A549 (cell line): ENCODE measurements around the gene DRC3. TPM values are rescaled to one million over a fixed set of nuclear protein-coding genes. Genes with fewer than 3 reads are reported as not detected.

ENCODE experiments used
- ATAC-seq, 2 experiments: fragments of 200-7000 bp in 1 of 2; fragments of >200 bp in 1 of 2; cut with Nextera tagmentation in 1 of 2; cut with Tn5 transposase in 1 of 2; 3 replicates each; pipeline versions ENCODE4 v1.8.0 to v1.9.1; 2018 to 2020; ENCODE audit warnings: mild to moderate bottlenecking in 1 of 2, moderate library complexity in 1 of 2
- CTCF ChIA-PET: fragments of 300-600 bp; sonication (Branson Sonifier 250); formaldehyde crosslinking; extraction: SDS; loops from one replicate; lab custom pipeline; 2021; ENCODE audit warnings: antibody characterized with exemption, inconsistent platforms; lab: Yijun Ruan, JAX
- POLR2A ChIA-PET: fragments of 350-600 bp; formaldehyde crosslinking; extraction: SDS; loops from one replicate; lab custom pipeline; 2021; ENCODE audit warnings: antibody characterized with exemption, inconsistent platforms; lab: Yijun Ruan, JAX
- DNase-seq, 2 experiments: peaks; one replicate each; pipeline versions ENCODE4 v3.0.0 to v3.0.0-alpha.2; 2011 to 2016; ENCODE audit warnings: low read depth in 1 of 2, low spot score in 1 of 2
- FAIRE-seq: peaks from 2 replicates; lab custom pipeline; 2011; peaks lifted over from hg19 to GRCh38; lab: Jason Lieb, UNC
- H3K27ac ChIP-seq, 2 experiments: fragments of >200 bp; sonication (Bioruptor Twin); formaldehyde crosslinking; 3 replicates each; pipeline ENCODE4 v1.5.1; 2016 to 2017
- H3K4me1 ChIP-seq: fragments of >200 bp; sonication (Bioruptor Twin); formaldehyde crosslinking; 3 replicates; pipeline ENCODE4 v1.6.1; 2016
- H3K4me2 ChIP-seq: fragments of >200 bp; sonication (Bioruptor Twin); formaldehyde crosslinking; 3 replicates; pipeline ENCODE4 v1.6.1; 2016
- H3K4me3 ChIP-seq: fragments of >200 bp; sonication (Bioruptor Twin); formaldehyde crosslinking; 3 replicates; pipeline ENCODE4 v1.5.1; 2016
- H3K9me3 ChIP-seq: fragments of >200 bp; sonication (Bioruptor Twin); formaldehyde crosslinking; 3 replicates; pipeline ENCODE4 v1.6.1; 2016
- BHLHE40 ChIP-seq: IDR thresholded peaks from 2 replicates; pipeline ENCODE4 v1.6.1; 2012; ENCODE audit warnings: low read depth, low read length, inconsistent platforms
- CEBPB ChIP-seq, 2 experiments: fragments of >200 bp in 1 of 2; sonication (Bioruptor Twin) in 1 of 2; formaldehyde crosslinking in 1 of 2; IDR thresholded peaks; 2 replicates each; pipeline ENCODE4 v1.6.1; 2012 to 2016
- CHD2 ChIP-seq: fragments of 150-350 bp; IDR thresholded peaks from 2 replicates; pipeline ENCODE4 v1.6.1; 2014; ENCODE audit warnings: low read length; ENCODE audit not compliant: partially characterized antibody
- CHD4 ChIP-seq: fragments of 200-600 bp; sonication (generic); IDR thresholded peaks from 2 replicates; pipeline ENCODE4 v1.6.1; 2016; ENCODE audit warnings: antibody characterized with exemption, mild to moderate bottlenecking, borderline replicate concordance
- ESRRA ChIP-seq: fragments of 150-350 bp; IDR thresholded peaks from 2 replicates; pipeline ENCODE4 v1.6.1; 2014; ENCODE audit warnings: mild to moderate bottlenecking, low read length, borderline replicate concordance
- FOSB ChIP-seq: fragments of 250-450 bp; sonication (Bioruptor Pico); IDR thresholded peaks from 2 replicates; pipeline ENCODE4 v1.5.0; 2020; ENCODE audit warnings: mild to moderate bottlenecking, moderate library complexity
- HMGXB4 ChIP-seq: fragments of 250-450 bp; sonication (Bioruptor Pico); IDR thresholded peaks from 2 replicates; pipeline ENCODE4 v1.5.0; 2021; ENCODE audit warnings: mild to moderate bottlenecking, moderate library complexity, borderline replicate concordance
- JUN ChIP-seq, 2 experiments: fragments of >200 bp; sonication (Bioruptor Twin); formaldehyde crosslinking; IDR thresholded peaks; 2 replicates in 1 of 2; 3 replicates in 1 of 2; pipeline ENCODE4 v1.6.1; 2016 to 2017
- JUNB ChIP-seq: fragments of >200 bp; sonication (Bioruptor Twin); formaldehyde crosslinking; IDR thresholded peaks from 2 replicates; pipeline ENCODE4 v1.6.1; 2016
- KDM1A ChIP-seq: fragments of 200-600 bp; sonication (generic); IDR thresholded peaks from 2 replicates; pipeline ENCODE4 v1.6.1; 2016; ENCODE audit warnings: low read depth, mild to moderate bottlenecking
- NFE2L2 ChIP-seq: fragments of 150-350 bp; conservative IDR thresholded peaks from 2 replicates; pipeline ENCODE4 v1.6.1; 2014; ENCODE audit warnings: low read length
- NPAS2 ChIP-seq: fragments of 250-450 bp; sonication (Bioruptor Pico); IDR thresholded peaks from 2 replicates; pipeline ENCODE4 v1.8.0; 2022; ENCODE audit warnings: mild to moderate bottlenecking, moderate library complexity, borderline replicate concordance
- PHF8 ChIP-seq: fragments of 200-600 bp; sonication (generic); IDR thresholded peaks from 2 replicates; pipeline ENCODE4 v1.6.1; 2016; ENCODE audit warnings: low read depth, mild to moderate bottlenecking, antibody characterized with exemption, moderate library complexity, borderline replicate concordance
- POLR2AphosphoS2 ChIP-seq: conservative IDR thresholded peaks from 2 replicates; pipeline ENCODE4 v1.6.1; 2012; ENCODE audit warnings: low read length, improper control_type of control experiment, inconsistent platforms
- RCOR1 ChIP-seq: fragments of 150-350 bp; IDR thresholded peaks from 2 replicates; pipeline ENCODE4 v1.6.1; 2014; ENCODE audit warnings: antibody characterized with exemption, low read length, low read depth
- SREBF2 ChIP-seq: fragments of 450-650 bp; IDR thresholded peaks from 2 replicates; pipeline ENCODE4 v1.6.1; 2014; ENCODE audit warnings: mild to moderate bottlenecking, moderate library complexity
- ZC3H11A ChIP-seq: fragments of 450-650 bp; IDR thresholded peaks from 2 replicates; pipeline ENCODE4 v1.6.1; 2014; ENCODE audit warnings: antibody characterized with exemption, mild to moderate bottlenecking
- ZFP36 ChIP-seq: fragments of 450-650 bp; IDR thresholded peaks from 2 replicates; pipeline ENCODE4 v1.6.1; 2014; ENCODE audit warnings: borderline replicate concordance; ENCODE audit not compliant: partially characterized antibody
- WGBS: methylation state at CpG from one replicate; pipeline ENCODE4 v1.1.6; 2017; ENCODE audit errors: missing lambda C conversion rate; 5-methylcytosine and 5-hydroxymethylcytosine counted together
- polyA plus RNA-seq, 4 experiments: library from polyadenylated mRNA; depleted of rRNA in 3 of 4; stranded (reverse); fragments of >200 nt; fragmentation: RNase III in 1 of 4; extraction: RNeasy Plus Mini Kit Qiagen cat#74134 plus additional on column Dnase treatment in 1 of 4; gene quantifications; 2 replicates in 3 of 4; 3 replicates in 1 of 4; pipeline ENCODE4 v1.2.3, GENCODE V29; 2011 to 2017
- TF ChIP-seq, protein P1 (sequence below): fragments of >200 bp; sonication (Bioruptor Twin); formaldehyde crosslinking; IDR thresholded peaks from 2 replicates; pipeline ENCODE4 v1.6.1; 2016
- TF ChIP-seq, protein P2 (sequence below): IDR thresholded peaks from 2 replicates; pipeline ENCODE4 v1.6.1; 2012; ENCODE audit warnings: low read depth, borderline replicate concordance
- TF ChIP-seq, protein P3 (sequence below): IDR thresholded peaks from 2 replicates; pipeline ENCODE4 v1.6.1; 2012
- TF ChIP-seq, protein P4 (sequence below): fragments of >200 bp; sonication (Bioruptor Twin); formaldehyde crosslinking; IDR thresholded peaks from 3 replicates; pipeline ENCODE4 v1.6.1; 2016

DRC3 gene
- polyA plus RNA-seq, 2 of the 4 experiments (the other 2 are of a cell fraction) = 2.9 to 3.1 TPM

- no peak for FAIRE-seq
- Histone ChIP-seq H3K9me3 (no peaks in the 10 kb centered on the region), H3K4me3 (no peak overlapping the region), H3K27ac (no peak overlapping the region), H3K4me2 (no peak overlapping the region), H3K4me1 (no peaks in the 10 kb centered on the region)
- POLR2A ChIA-PET = no interaction called here
- WGBS = 81% methylated on average over 8 of the region's 8 CpGs
- no peak for ATAC-seq
- CTCF ChIA-PET = interaction anchor here (1.0 to 1.9 kb wide), 3 partner anchors 23 to 118 kb away, joined by 4 to 7 read pairs (median 4); no protein-coding TSS in a partner anchor
- DNase-seq = no peak
- TF ChIP-seq JUN (IDR thresholded peaks at IDR 0.05) = no peak
- no peak for TF ChIP-seq KDM1A
- TF ChIP-seq SREBF2 = no peak
- no peak for TF ChIP-seq HMGXB4 (CRISPR knock-in tag)
- no peak for TF ChIP-seq CHD4
- TF ChIP-seq, protein P1, sequence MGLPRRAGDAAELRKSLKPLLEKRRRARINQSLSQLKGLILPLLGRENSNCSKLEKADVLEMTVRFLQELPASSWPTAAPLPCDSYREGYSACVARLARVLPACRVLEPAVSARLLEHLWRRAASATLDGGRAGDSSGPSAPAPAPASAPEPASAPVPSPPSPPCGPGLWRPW = no peak
- TF ChIP-seq FOSB = no peak
- no peak for TF ChIP-seq NPAS2 (CRISPR knock-in tag)
- TF ChIP-seq BHLHE40 = no peak
- no peak for TF ChIP-seq ZC3H11A
- TF ChIP-seq RCOR1 = no peak
- TF ChIP-seq, protein P2, sequence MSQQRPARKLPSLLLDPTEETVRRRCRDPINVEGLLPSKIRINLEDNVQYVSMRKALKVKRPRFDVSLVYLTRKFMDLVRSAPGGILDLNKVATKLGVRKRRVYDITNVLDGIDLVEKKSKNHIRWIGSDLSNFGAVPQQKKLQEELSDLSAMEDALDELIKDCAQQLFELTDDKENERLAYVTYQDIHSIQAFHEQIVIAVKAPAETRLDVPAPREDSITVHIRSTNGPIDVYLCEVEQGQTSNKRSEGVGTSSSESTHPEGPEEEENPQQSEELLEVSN = no peak
- TF ChIP-seq PHF8 = no peak
- no peak for TF ChIP-seq ZFP36
- no peak for TF ChIP-seq ESRRA
- TF ChIP-seq CHD2 = no peak
- TF ChIP-seq, protein P3, sequence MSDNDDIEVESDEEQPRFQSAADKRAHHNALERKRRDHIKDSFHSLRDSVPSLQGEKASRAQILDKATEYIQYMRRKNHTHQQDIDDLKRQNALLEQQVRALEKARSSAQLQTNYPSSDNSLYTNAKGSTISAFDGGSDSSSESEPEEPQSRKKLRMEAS = no peak
- no peak for TF ChIP-seq POLR2AphosphoS2
- no peak for TF ChIP-seq CEBPB (IDR thresholded peaks at IDR 0.05)
- TF ChIP-seq NFE2L2 = no peak
These were observed 37.2 kb downstream of the DRC3 start for GRCh38 chr17:18009609-18010420.

DNA sequence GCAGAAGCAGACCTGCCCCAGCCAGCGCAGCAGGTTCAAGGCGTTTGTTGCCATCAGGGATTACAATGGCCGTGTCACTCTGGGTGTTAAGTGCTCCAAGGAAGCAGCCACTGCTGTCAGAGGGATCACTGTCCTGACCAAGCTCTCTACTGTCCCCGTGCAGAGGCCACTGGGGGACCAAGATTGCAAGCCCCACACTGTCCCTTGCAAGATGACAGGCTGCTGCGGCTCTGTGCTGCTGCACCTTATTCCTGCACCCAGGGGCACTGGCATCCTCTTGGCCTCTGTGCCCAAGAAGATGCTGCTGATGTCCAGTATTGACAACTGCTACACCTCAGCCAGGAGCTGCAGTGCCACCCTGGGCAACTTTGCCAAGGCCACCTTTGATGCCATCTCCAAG, 38.6 kb downstream of the DRC3 start:
- CTCF ChIA-PET = interaction anchor here (0.6 to 1.9 kb wide), 2 partner anchors 18 to 120 kb away, joined by 3 to 7 read pairs; no protein-coding TSS in a partner anchor
- Histone ChIP-seq H3K9me3 (no peaks in the 10 kb centered on the region), H3K4me1 (no peaks in the 10 kb centered on the region), H3K4me3 (no peak overlapping the region), H3K4me2 (no peak overlapping the region), H3K27ac (no peak overlapping the region)
- ATAC-seq (no peak), FAIRE-seq (no peak), DNase-seq (no peak)
- 96% methylated on average over 3 of the region's 5 CpGs for WGBS
- POLR2A ChIA-PET = no interaction called here
- TF ChIP-seq HMGXB4 (CRISPR knock-in tag) (no peak), ZC3H11A (no peak), SREBF2 (no peak), ZFP36 (no peak), JUNB (no peak), POLR2AphosphoS2 (no peak), BHLHE40 (no peak), RCOR1 (no peak)
- TF ChIP-seq, protein P4, sequence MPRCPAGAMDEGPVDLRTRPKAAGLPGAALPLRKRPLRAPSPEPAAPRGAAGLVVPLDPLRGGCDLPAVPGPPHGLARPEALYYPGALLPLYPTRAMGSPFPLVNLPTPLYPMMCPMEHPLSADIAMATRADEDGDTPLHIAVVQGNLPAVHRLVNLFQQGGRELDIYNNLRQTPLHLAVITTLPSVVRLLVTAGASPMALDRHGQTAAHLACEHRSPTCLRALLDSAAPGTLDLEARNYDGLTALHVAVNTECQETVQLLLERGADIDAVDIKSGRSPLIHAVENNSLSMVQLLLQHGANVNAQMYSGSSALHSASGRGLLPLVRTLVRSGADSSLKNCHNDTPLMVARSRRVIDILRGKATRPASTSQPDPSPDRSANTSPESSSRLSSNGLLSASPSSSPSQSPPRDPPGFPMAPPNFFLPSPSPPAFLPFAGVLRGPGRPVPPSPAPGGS = no peak
